Measurements from ENCODE around the gene HSPE1.

The HSPE1 gene

GRCh38 chr2:197513915-197514314 is 13.7 kb downstream of the HSPE1 start:
- Histone ChIP-seq H3K9ac (ENCODE audit: low read length) (no peak overlapping the region), H2BK5ac (ENCODE audit: low read length) (no peak overlapping the region), H2BK15ac (replicated peaks; ENCODE audit: low read depth) (no peak overlapping the region), H3K23ac (ENCODE audit: low read length) (no peak overlapping the region), H2BK120ac (ENCODE audit: low read depth, low read length) (no peak overlapping the region), H3K4ac (ENCODE audit: low read depth, low read length) (no peak overlapping the region), H2AK5ac (ENCODE audit: low read length) (no peak overlapping the region), H3K36me3 (ENCODE audit: control insufficient read depth, insufficient read depth, low read length) (no peaks in the 10 kb centered on the region), H3K27ac (ENCODE audit: low read depth, low read length) (no peak overlapping the region), H3K79me2 (ENCODE audit: control insufficient read depth, insufficient read depth, low read length) (peaks cover 23% of the 10 kb centered on the region), H3K27me3 (ENCODE audit: insufficient read depth, low read length, poor library complexity) (no peaks in the 10 kb centered on the region), H3K79me1 (ENCODE audit: low read length) (no peaks in the 10 kb centered on the region), H3K56ac (ENCODE audit: low read length) (no peak overlapping the region), H3K4me1 (ENCODE audit: control insufficient read depth, low read depth, low read length) (no peaks in the 10 kb centered on the region), H3K4me3 (ENCODE audit: low read length) (no peak overlapping the region), H4K5ac (ENCODE audit: low read length) (no peak overlapping the region), H3K4me2 (ENCODE audit: low read length) (no peak overlapping the region), H3K18ac (ENCODE audit: low read length) (no peak overlapping the region), H4K8ac (ENCODE audit: low read depth, low read length) (no peak overlapping the region)
- WGBS (ENCODE audit: extremely low coverage, insufficient coverage, low lambda C conversion rate) = no CpG with 5 or more reads among the region's 5 CpGs
- DNase-seq = peak; percentile 30

- H3K27ac ChIP-seq (ENCODE audit: low read depth, low read length) = no peak overlapping the region
These were observed 14.6 kb downstream of the HSPE1 start for GRCh38 chr2:197514754-197515153.

GRCh38 chr2:197515315-197515738 is 15.1 kb downstream of the HSPE1 start:
- Histone ChIP-seq H3K56ac (ENCODE audit: low read length) (peak overlapping the region; percentile 98), H3K36me3 (ENCODE audit: control insufficient read depth, insufficient read depth, low read length) (no peaks in the 10 kb centered on the region), H3K79me2 (ENCODE audit: control insufficient read depth, insufficient read depth, low read length) (peaks cover 32% of the 10 kb centered on the region), H3K79me1 (ENCODE audit: low read length) (no peaks in the 10 kb centered on the region), H3K4me2 (ENCODE audit: low read length) (peak overlapping the region; percentile 49), H2BK5ac (ENCODE audit: low read length) (peak overlapping the region; percentile 24), H2BK15ac (replicated peaks; ENCODE audit: low read depth) (peak overlapping the region; percentile 23), H3K4me1 (ENCODE audit: control insufficient read depth, low read depth, low read length) (no peaks in the 10 kb centered on the region), H3K9ac (ENCODE audit: low read length) (peak overlapping the region; percentile 73), H3K4ac (ENCODE audit: low read depth, low read length) (no peak overlapping the region), H3K4me3 (ENCODE audit: low read length) (peak overlapping the region; percentile 27), H3K23ac (ENCODE audit: low read length) (no peak overlapping the region), H4K8ac (ENCODE audit: low read depth, low read length) (no peak overlapping the region), H3K18ac (ENCODE audit: low read length) (peak overlapping the region; percentile 53), H2BK120ac (ENCODE audit: low read depth, low read length) (peak overlapping the region; percentile 5), H2AK5ac (ENCODE audit: low read length) (no peak overlapping the region), H3K27me3 (ENCODE audit: insufficient read depth, low read length, poor library complexity) (no peaks in the 10 kb centered on the region), H4K5ac (ENCODE audit: low read length) (no peak overlapping the region), H3K27ac (ENCODE audit: low read depth, low read length) (peak overlapping the region; percentile 57)
- no CpG with 5 or more reads among the region's 16 CpGs for WGBS (ENCODE audit: extremely low coverage, insufficient coverage, low lambda C conversion rate)
- no peak for DNase-seq

More at GRCh38 chr2:197514754-197515153, 14.6 kb downstream of the HSPE1 start:
- no peak overlapping the region for H3K4ac ChIP-seq (ENCODE audit: low read depth, low read length)
- H2AK5ac ChIP-seq (ENCODE audit: low read length) = no peak overlapping the region
- H3K36me3 ChIP-seq (ENCODE audit: control insufficient read depth, insufficient read depth, low read length) = no peaks in the 10 kb centered on the region
- H3K79me2 ChIP-seq (ENCODE audit: control insufficient read depth, insufficient read depth, low read length) = peaks cover 27% of the 10 kb centered on the region
- H3K18ac ChIP-seq (ENCODE audit: low read length) = no peak overlapping the region
- WGBS (ENCODE audit: extremely low coverage, insufficient coverage, low lambda C conversion rate) = no CpG with 5 or more reads among the region's 3 CpGs
- H2BK15ac ChIP-seq (replicated peaks; ENCODE audit: low read depth) = no peak overlapping the region
- peak overlapping the region; percentile 27 for H3K56ac ChIP-seq (ENCODE audit: low read length)
- H4K8ac ChIP-seq (ENCODE audit: low read depth, low read length) = no peak overlapping the region
- no peak overlapping the region for H4K5ac ChIP-seq (ENCODE audit: low read length)
- H3K9ac ChIP-seq (ENCODE audit: low read length) = no peak overlapping the region
- H3K23ac ChIP-seq (ENCODE audit: low read length) = no peak overlapping the region
- no peaks in the 10 kb centered on the region for H3K27me3 ChIP-seq (ENCODE audit: insufficient read depth, low read length, poor library complexity)
- H3K4me1 ChIP-seq (ENCODE audit: control insufficient read depth, low read depth, low read length) = no peaks in the 10 kb centered on the region
- no peak overlapping the region for H2BK5ac ChIP-seq (ENCODE audit: low read length)
- no peak overlapping the region for H3K4me3 ChIP-seq (ENCODE audit: low read length)
- H3K4me2 ChIP-seq (ENCODE audit: low read length) = no peak overlapping the region
- DNase-seq = peak; percentile 39
- no peak overlapping the region for H2BK120ac ChIP-seq (ENCODE audit: low read depth, low read length)
- no peaks in the 10 kb centered on the region for H3K79me1 ChIP-seq (ENCODE audit: low read length)

GRCh38 chr2:197515739-197516392 is 15.7 kb downstream of the HSPE1 start, which contains the start of gene MOB4:
Gene MOB4, plus strand, starts transcription at chr2:197516066. Its CDS starts 21 bp downstream, at chr2:197516087.
- H3K56ac ChIP-seq (ENCODE audit: low read length) = peak within 1 kb of the TSS; percentile 98
- no CpG with 5 or more reads among the region's 66 CpGs for WGBS (ENCODE audit: extremely low coverage, insufficient coverage, low lambda C conversion rate)
- H3K4me2 ChIP-seq (ENCODE audit: low read length) = peak within 1 kb of the TSS; percentile 75
- H4K8ac ChIP-seq (ENCODE audit: low read depth, low read length) = no peak within 1 kb of the TSS
- H3K79me2 ChIP-seq (ENCODE audit: control insufficient read depth, insufficient read depth, low read length) = peaks cover 35% of the 10 kb centered on the region
- peak within 1 kb of the TSS; percentile 96 for H3K9ac ChIP-seq (ENCODE audit: low read length)
- peak within 1 kb of the TSS; percentile 90 for H3K4me3 ChIP-seq (ENCODE audit: low read length)
- DNase-seq = peak; percentile 98
- H2BK5ac ChIP-seq (ENCODE audit: low read length) = peak within 1 kb of the TSS; percentile 88
- no peaks in the 10 kb centered on the region for H3K36me3 ChIP-seq (ENCODE audit: control insufficient read depth, insufficient read depth, low read length)
- H3K23ac ChIP-seq (ENCODE audit: low read length) = peak within 1 kb of the TSS; percentile 6
- H2BK15ac ChIP-seq (replicated peaks; ENCODE audit: low read depth) = peak within 1 kb of the TSS; percentile 23
- no peaks in the 10 kb centered on the region for H3K4me1 ChIP-seq (ENCODE audit: control insufficient read depth, low read depth, low read length)
- H2BK120ac ChIP-seq (ENCODE audit: low read depth, low read length) = peak within 1 kb of the TSS; percentile 29
- H2AK5ac ChIP-seq (ENCODE audit: low read length) = no peak within 1 kb of the TSS
- H4K5ac ChIP-seq (ENCODE audit: low read length) = no peak within 1 kb of the TSS
- no peaks in the 10 kb centered on the region for H3K79me1 ChIP-seq (ENCODE audit: low read length)
- peak within 1 kb of the TSS; percentile 53 for H3K18ac ChIP-seq (ENCODE audit: low read length)
- peak within 1 kb of the TSS; percentile 57 for H3K27ac ChIP-seq (ENCODE audit: low read depth, low read length)
- H3K4ac ChIP-seq (ENCODE audit: low read depth, low read length) = peak within 1 kb of the TSS; percentile 96
- no peaks in the 10 kb centered on the region for H3K27me3 ChIP-seq (ENCODE audit: insufficient read depth, low read length, poor library complexity)

- H3K9ac ChIP-seq (ENCODE audit: low read length) = peak overlapping the region; percentile 96
- no peak overlapping the region for H4K8ac ChIP-seq (ENCODE audit: low read depth, low read length)
- peak overlapping the region; percentile 54 for H3K27ac ChIP-seq (ENCODE audit: low read depth, low read length)
- no peaks in the 10 kb centered on the region for H3K4me1 ChIP-seq (ENCODE audit: control insufficient read depth, low read depth, low read length)
- no peaks in the 10 kb centered on the region for H3K79me1 ChIP-seq (ENCODE audit: low read length)
- H3K36me3 ChIP-seq (ENCODE audit: control insufficient read depth, insufficient read depth, low read length) = no peaks in the 10 kb centered on the region
- peak overlapping the region; percentile 75 for H3K4me2 ChIP-seq (ENCODE audit: low read length)
- peak overlapping the region; percentile 25 for H3K18ac ChIP-seq (ENCODE audit: low read length)
- H3K56ac ChIP-seq (ENCODE audit: low read length) = peak overlapping the region; percentile 98
- peaks cover 35% of the 10 kb centered on the region for H3K79me2 ChIP-seq (ENCODE audit: control insufficient read depth, insufficient read depth, low read length)
- no peak overlapping the region for H2AK5ac ChIP-seq (ENCODE audit: low read length)
- H2BK5ac ChIP-seq (ENCODE audit: low read length) = no peak overlapping the region
- H3K23ac ChIP-seq (ENCODE audit: low read length) = no peak overlapping the region
- H3K27me3 ChIP-seq (ENCODE audit: insufficient read depth, low read length, poor library complexity) = no peaks in the 10 kb centered on the region
- no peak overlapping the region for H2BK15ac ChIP-seq (replicated peaks; ENCODE audit: low read depth)
- peak overlapping the region; percentile 29 for H2BK120ac ChIP-seq (ENCODE audit: low read depth, low read length)
- peak overlapping the region; percentile 90 for H3K4me3 ChIP-seq (ENCODE audit: low read length)
- H3K4ac ChIP-seq (ENCODE audit: low read depth, low read length) = peak overlapping the region; percentile 96
- no peak overlapping the region for H4K5ac ChIP-seq (ENCODE audit: low read length)
- no CpG with 5 or more reads among the region's 17 CpGs for WGBS (ENCODE audit: extremely low coverage, insufficient coverage, low lambda C conversion rate)
- peak; percentile 65 for DNase-seq
These were observed 16.2 kb downstream of the HSPE1 start for GRCh38 chr2:197516393-197516761.
